GM19455 (cell line): ENCODE measurements around the gene G6PD.
"Not testable (repeated sequence)": the region's sequence is repeated elsewhere in the genome, so short reads cannot be mapped to it uniquely, and the experiment has no call there.

Experiments
- ATAC-seq: cut with Tn5 transposase; IDR thresholded peaks from one replicate; pipeline ENCODE4 v1.9.1; 2021; ENCODE audit not compliant: unreplicated experiment

The G6PD gene

GRCh38 chrX:154515966-154516655 lies 30.5 kb downstream of the G6PD start, which contains the start of gene FAM3A:
FAM3A (minus strand) TSS chrX:154516232; CDS start chrX:154515772, 460 bp downstream.
- peak; percentile 91 for ATAC-seq

DNA sequence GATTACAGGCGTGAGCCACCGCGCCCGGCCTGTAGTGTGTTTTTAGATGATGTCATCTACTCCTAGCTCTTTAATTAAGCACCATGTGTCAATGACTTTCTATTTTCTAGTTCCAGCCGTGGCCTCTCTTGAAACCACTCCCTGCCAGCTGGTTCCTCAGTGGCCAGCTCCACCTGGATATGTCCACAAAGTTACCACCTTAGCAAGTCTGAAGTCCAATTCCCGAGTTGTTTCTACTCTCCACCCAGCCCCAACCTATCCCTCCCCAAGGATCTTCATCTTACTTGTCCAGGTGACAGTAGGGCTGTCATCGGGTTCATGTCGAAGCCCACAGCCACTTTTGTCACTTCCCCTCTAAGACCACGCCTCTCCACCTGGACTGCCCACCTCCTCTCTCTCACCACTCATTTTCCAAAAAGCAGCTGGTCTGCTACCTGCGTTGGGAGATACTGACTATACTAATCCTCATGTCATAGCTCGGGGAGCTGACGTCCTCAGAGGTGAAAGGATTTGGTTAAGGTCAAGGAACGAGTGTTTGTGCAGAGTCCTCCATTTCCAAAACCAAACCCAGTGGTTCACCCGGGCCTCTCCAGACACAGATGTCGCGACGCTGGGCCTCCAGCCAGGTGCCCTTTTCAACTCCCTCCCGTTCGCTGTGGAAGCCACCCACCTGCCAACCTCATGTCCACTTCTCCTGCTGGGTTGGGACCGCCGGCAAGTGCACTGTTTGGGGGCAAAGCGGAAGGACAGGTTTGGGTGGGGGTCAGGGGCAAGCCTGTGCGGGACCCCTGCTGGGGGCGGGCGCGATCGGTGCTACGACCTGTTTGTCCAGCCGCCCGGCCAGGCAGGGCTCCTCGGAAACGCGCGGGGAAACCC lies 31.3 kb downstream of the G6PD start:
- no peak for ATAC-seq

GRCh38 chrX:154513716-154514115 lies 32.9 kb downstream of the G6PD start:
- no peak for ATAC-seq

GRCh38 chrX:154512879-154513553 lies 33.6 kb downstream of the G6PD start:
- no peak for ATAC-seq

- ATAC-seq: no peak
These were observed 34.9 kb downstream of the G6PD start for GRCh38 chrX:154511761-154512160.

DNA sequence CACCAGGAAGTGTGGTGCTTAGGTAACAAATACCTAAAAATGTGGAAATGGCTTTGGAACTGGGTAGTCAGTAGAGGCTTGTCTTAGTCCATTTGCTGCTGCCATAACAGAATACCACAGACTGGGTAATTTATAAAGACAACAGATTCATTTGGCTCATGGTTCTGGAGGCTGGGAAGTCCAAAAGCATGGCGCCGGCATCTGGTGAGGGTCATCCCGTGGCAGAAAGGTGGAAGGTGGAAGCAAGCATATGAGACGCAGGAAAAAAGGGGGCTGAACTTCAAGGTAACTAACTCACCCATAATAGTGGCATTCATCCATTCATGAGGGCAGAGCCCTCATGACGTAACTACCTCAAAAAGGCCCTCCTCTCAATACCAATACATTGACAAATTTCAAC lies 37.2 kb downstream of the G6PD start:
- ATAC-seq: no peak

- ATAC-seq: no peak
These were observed 38.3 kb downstream of the G6PD start for GRCh38 chrX:154508384-154508745.

- ATAC-seq: no peak
These were observed 38.8 kb downstream of the G6PD start for GRCh38 chrX:154507673-154508383.

GRCh38 chrX:154506483-154507332 lies 39.9 kb downstream of the G6PD start:
- no peak for ATAC-seq

GRCh38 chrX:154505734-154506133 lies 40.9 kb downstream of the G6PD start:
- no peak for ATAC-seq

GRCh38 chrX:154502989-154503388 lies 43.7 kb downstream of the G6PD start:
- ATAC-seq: no peak

DNA sequence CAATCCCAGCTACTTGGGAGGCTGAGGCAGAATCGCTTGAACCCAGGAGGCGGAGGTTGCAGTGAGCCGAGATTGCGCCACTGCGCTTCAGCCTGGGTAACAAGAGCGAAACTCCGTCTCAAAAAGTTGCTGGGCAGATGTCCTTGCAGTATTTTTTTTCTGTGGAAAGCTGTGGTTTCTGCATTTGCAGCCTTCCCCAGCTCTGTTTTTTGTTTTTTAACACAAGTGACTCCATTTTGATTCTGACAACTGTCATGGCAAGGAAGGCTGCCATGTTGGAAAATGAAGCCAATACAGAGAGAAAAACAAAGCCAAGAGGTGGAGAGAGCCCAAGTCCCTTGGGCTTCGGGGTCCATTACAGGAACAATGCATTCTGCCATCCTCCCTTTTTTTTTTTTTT lies 44.5 kb downstream of the G6PD start:
- no peak for ATAC-seq

DNA sequence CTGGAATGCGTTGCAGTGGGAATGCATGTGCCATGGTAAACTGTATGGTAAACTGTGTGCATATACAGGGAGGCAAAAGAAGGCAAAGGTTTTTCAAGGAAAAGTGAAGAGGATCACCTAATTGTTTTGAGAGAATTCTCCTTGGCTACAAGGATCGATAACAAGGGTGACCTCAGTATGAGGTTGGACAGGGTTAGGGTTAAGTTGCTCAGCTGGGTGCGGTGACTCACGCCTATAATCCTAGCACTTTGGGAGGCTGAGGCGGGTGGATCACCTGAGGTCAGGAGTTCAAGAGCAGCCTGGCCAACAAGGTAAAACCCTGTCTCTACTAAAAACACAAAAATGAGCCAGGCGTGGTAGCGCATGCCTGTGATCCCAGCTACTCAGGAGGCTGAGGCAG lies 45.2 kb downstream of the G6PD start:
- ATAC-seq: not testable (repeated sequence)

DNA sequence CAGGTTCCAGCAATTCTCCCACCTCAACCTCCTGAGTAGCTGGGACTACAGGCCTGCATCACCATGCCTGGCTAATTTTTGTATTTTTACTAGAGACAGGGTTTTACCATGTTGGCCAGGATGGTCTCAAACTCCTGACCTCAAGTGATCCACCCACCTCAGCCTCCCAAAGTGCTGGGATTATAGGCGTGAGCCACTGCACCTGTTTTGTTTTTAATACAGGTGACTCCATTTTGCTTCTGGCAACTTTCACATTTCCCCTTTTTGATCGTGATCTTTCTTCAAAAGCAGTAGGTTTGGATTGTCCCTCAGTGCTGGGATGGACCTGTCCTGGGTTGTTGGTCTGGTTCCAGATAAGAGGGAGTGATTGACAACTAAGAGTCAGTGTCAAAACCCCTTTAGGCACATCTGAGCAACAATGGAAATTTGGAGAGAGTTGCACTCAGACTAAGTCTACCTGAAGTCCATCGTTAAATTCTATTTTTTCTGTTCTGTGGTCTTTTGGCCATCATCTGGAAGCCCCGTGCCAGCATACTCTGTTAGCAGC lies 50.0 kb downstream of the G6PD start:
- not testable (repeated sequence) for ATAC-seq

DNA sequence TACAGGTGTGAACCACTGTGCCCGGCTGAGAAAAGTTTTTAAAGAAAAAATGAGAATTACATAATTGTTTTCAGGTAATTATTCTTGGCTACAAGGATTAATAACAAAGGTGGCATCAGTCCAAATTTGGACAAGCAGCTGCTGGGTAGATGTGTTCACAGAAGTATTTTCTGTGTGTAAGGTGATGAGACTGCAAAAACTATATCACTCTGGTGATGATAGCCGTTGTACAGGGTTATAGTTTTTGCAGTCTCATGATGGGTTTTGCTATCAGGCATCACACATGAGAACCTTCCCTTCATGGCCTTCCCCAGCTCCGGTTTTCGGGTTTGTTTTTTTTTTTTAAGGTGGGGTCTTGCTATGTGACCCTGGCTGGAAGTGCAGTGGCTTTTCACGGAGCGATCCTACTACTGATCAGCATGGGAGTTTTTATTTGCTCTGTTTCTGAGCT lies 51.1 kb downstream of the G6PD start:
- no peak for ATAC-seq

- ATAC-seq: no peak
These were observed 51.9 kb downstream of the G6PD start for GRCh38 chrX:154494715-154495114.

- ATAC-seq: peak; percentile 75
These were observed 56.1 kb downstream of the G6PD start, which contains the start of gene SLC10A3 for GRCh38 chrX:154490414-154491083. SLC10A3 (minus strand) TSS chrX:154490629; CDS start chrX:154488940, 1,689 bp downstream.

GRCh38 chrX:154490021-154490413 lies 56.6 kb downstream of the G6PD start:
- ATAC-seq: peak; percentile 29

DNA sequence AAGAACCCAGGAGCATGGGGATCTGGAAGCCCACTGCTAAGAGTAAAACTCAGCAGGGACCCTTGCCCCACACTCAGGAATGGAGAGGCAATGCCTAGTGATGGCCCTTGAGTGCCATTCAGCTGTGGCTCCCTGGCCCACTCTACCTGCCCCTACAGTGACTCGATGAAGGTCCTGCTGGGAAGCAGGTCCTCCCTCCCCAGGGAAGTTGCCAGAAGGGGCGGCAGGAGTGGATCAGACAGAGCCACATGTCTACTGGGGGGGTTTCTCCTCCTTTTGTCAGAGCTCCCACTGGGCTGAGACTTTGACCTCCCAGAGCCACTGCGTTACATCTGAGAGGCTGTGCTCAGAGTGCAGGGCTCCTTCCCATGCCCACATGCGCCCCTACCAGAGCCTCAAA lies 57.5 kb downstream of the G6PD start:
- no peak for ATAC-seq
